ENCODE data around the gene TALDO1. TPM values are rescaled to one million over a fixed set of nuclear protein-coding genes. Genes with fewer than 3 reads are reported as not detected.

TALDO1 gene
- polyA plus RNA-seq, 1 of the 3 experiments (the other 2 are of a cell fraction) = 103 TPM

DNA sequence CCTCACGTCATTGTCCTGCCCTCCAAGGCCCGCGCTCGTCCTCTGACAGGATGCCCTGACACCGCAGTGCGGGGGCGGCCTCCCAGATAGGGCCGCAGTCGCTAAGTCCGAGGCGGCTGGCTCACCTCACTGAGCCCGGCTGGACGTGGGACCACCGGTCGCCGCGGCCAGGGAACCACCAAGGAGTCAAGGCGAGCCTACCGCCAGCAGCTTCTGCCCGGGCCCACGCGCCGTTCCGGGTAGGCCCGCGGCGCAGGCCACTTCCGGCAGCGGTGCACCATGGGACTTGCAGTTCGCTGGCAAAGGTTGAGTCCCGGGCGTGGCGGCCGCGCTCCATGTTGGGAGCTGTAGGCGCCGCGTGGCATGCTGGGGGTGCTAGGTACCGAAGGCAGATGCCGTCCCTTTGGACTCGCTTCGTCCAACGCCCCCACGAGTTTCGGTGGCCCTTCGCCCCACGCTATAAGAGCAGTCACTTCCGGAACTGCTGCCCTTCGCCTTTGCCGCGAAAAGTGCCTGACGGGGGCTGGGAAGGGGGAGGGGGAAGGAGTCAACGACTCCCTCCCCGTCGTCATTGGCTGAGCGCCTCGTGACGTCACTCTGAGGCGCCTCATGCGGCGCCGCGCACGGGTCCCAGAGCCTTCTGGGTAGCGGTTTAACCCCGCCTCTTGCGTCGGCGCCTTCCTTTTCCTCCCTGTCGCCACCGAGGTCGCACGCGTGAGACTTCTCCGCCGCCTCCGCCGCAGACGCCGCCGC lies 62.2 kb downstream of the TALDO1 start, which contains the start of gene RPLP2:
Gene RPLP2, plus strand, starts transcription at position 681 of the 753 bp plus-strand sequence. CDS start 268 bp downstream, outside the sequence.
- H3K9me3 ChIP-seq = no peaks in the 10 kb centered on the region
- peaks cover 30% of the 10 kb centered on the region for H4K20me1 ChIP-seq (ENCODE audit: insufficient read depth)
- peak; percentile 97 for DNase-seq
- no peaks in the 10 kb centered on the region for H3K27me3 ChIP-seq (ENCODE audit: insufficient read depth)
- H3K4me3 ChIP-seq (ENCODE audit: low read depth in 2 of 2, low read length in 1 of 2) = peak within 1 kb of the TSS; percentile 81 to 97
- WGBS (ENCODE audit: low lambda C conversion rate) = 1% methylated on average over 14 of the region's 81 CpGs
- ChIA-PET CTCF (interaction anchor here (1.0 to 1.5 kb wide), 5 partner anchors 9 to 55 kb away, joined by 3 to 4 read pairs (median 3); partner anchors contain the start of gene PNPLA2), POLR2A (interaction anchor here (0.5 to 2.2 kb wide), 11 partner anchors 10 to 178 kb away, joined by 3 to 34 read pairs (median 6); partner anchors contain the start of genes CD151, CEND1, PNPLA2 and TSPAN4)
- no peaks in the 10 kb centered on the region for H3K9me2 ChIP-seq
- peak within 1 kb of the TSS; percentile 97 for H3K9ac ChIP-seq
- peak within 1 kb of the TSS; percentile 99 for H3K4me2 ChIP-seq
- H3K4me1 ChIP-seq (ENCODE audit: control insufficient read depth in 1 of 2, insufficient read depth in 2 of 2, low read depth in 1 of 2, low read length in 1 of 2) = peaks cover 11 to 23% of the 10 kb centered on the region in 2 experiments; a peak in 2 of 4 replicates
- H3K79me2 ChIP-seq (ENCODE audit: insufficient read depth) = peaks cover 70% of the 10 kb centered on the region
- peaks cover 24 to 28% of the 10 kb centered on the region in 2 experiments for H3K36me3 ChIP-seq (replicated peaks in 1 of 2; ENCODE audit: control insufficient read depth in 1 of 2, insufficient read depth in 2 of 2, low read length in 1 of 2)
- H3F3A ChIP-seq (replicated peaks; ENCODE audit: insufficient read depth) = peaks cover 38% of the 10 kb centered on the region
- H2AFZ ChIP-seq (ENCODE audit: low read depth) = 0 out of 2 replicates have a peak within 1 kb of the TSS, but pooled peaks have one; percentile 77
- H3K27ac ChIP-seq (ENCODE audit: low read depth in 2 of 2, low read length in 1 of 2) = peak within 1 kb of the TSS; percentile 97 to 98
- no peak for TF ChIP-seq GATA2 (CRISPR knock-in tag; IDR thresholded peaks at IDR 0.05)
- TF ChIP-seq RCOR1 (IDR thresholded peaks at IDR 0.05; ENCODE audit: low read length) = no peak
- TF ChIP-seq EZH2phosphoT487 (IDR thresholded peaks at IDR 0.05; ENCODE audit: borderline replicate concordance, low read depth) = no peak
- TF ChIP-seq USF1 (IDR thresholded peaks at IDR 0.05; ENCODE audit: borderline replicate concordance, low read depth) = no peak
- peak; percentile 96 for TF ChIP-seq ELF1 (IDR thresholded peaks at IDR 0.05)
- TF ChIP-seq TEAD4 (IDR thresholded peaks at IDR 0.05; ENCODE audit: borderline replicate concordance, insufficient read depth) = no peak
- no peak for TF ChIP-seq NFIC (IDR thresholded peaks at IDR 0.05; ENCODE audit: borderline replicate concordance)
- peak; percentile 71; the same call in 1 of the 2 replicates for TF ChIP-seq SIN3A (IDR thresholded peaks at IDR 0.05; ENCODE audit: borderline replicate concordance, low read depth, low read length)
- TF ChIP-seq GABPA (IDR thresholded peaks at IDR 0.05; ENCODE audit: low read depth) = peak; percentile 90
- no peak for TF ChIP-seq USF2 (IDR thresholded peaks at IDR 0.05; ENCODE audit: borderline replicate concordance, low read depth, low read length)
- no peak for TF ChIP-seq PBX3 (IDR thresholded peaks at IDR 0.05)
- TF ChIP-seq ZBTB33 (IDR thresholded peaks at IDR 0.05; ENCODE audit: borderline replicate concordance, low read depth) = no peak
- TF ChIP-seq FOXJ3 (CRISPR knock-in tag; IDR thresholded peaks at IDR 0.05) = peak; percentile 82; the same call in 1 of the 2 replicates
- no peak for TF ChIP-seq FOSL2 (IDR thresholded peaks at IDR 0.05; ENCODE audit: borderline replicate concordance, low read depth)
- peak; percentile 87 for TF ChIP-seq CHD2 (IDR thresholded peaks at IDR 0.05; ENCODE audit: low read length, partially characterized antibody)
- TF ChIP-seq FOXM1 (IDR thresholded peaks at IDR 0.05; ENCODE audit: low read depth) = no peak
- TF ChIP-seq IRF3 (IDR thresholded peaks at IDR 0.05; ENCODE audit: low read depth, low read length) = no peak
- peak; percentile 85 for TF ChIP-seq MXI1 (IDR thresholded peaks at IDR 0.05; ENCODE audit: low read depth, low read length)
- TF ChIP-seq NRF1 (IDR thresholded peaks at IDR 0.05; ENCODE audit: low read depth, low read length) = peak; percentile 38; the same call in 1 of the 2 replicates
- no peak; the same call in 1 of the 2 replicates for TF ChIP-seq RFX5 (IDR thresholded peaks at IDR 0.05; ENCODE audit: low read length)
- no peak for TF ChIP-seq JUND (IDR thresholded peaks at IDR 0.05)
- TF ChIP-seq, protein P1, sequence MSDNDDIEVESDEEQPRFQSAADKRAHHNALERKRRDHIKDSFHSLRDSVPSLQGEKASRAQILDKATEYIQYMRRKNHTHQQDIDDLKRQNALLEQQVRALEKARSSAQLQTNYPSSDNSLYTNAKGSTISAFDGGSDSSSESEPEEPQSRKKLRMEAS (IDR thresholded peaks at IDR 0.05; ENCODE audit: low read depth) = peak; percentile 92
- no peak for TF ChIP-seq RAD21 (IDR thresholded peaks at IDR 0.05; ENCODE audit: low read length)
- TF ChIP-seq CTCF (IDR thresholded peaks at IDR 0.05) = no peak
- TF ChIP-seq MEF2A (IDR thresholded peaks at IDR 0.05; ENCODE audit: borderline replicate concordance, low read depth) = no peak

All from SK-N-SH (cell line).